Astrocyte (in vitro differentiated cells and primary cell): ENCODE measurements around the gene LITAF. TPM values are rescaled to one million over a fixed set of nuclear protein-coding genes. Genes with fewer than 3 reads are reported as not detected.

Experiments used
- DNase-seq: peaks from one replicate; pipeline ENCODE4 v3.0.0-alpha.2; 2010; ENCODE audit warnings: low read depth
- FAIRE-seq: peaks from 2 replicates; lab custom pipeline; 2011; peaks lifted over from hg19 to GRCh38; lab: Jason Lieb, UNC
- H2AFZ ChIP-seq: 2 replicates; pipeline ENCODE4 v1.6.0; 2012; ENCODE audit warnings: low read depth, low read length, inconsistent platforms
- H3K27ac ChIP-seq: 2 replicates; pipeline ENCODE4 v1.5.1; 2011; ENCODE audit warnings: low read depth, low read length, inconsistent platforms
- H3K27me3 ChIP-seq: 2 replicates; pipeline ENCODE4 v1.6.0; 2011; ENCODE audit warnings: low read length, inconsistent platforms; ENCODE audit not compliant: insufficient read depth
- H3K36me3 ChIP-seq: 2 replicates; pipeline ENCODE4 v1.5.1; 2011; ENCODE audit warnings: low read length, inconsistent platforms; ENCODE audit not compliant: insufficient read depth
- H3K4me1 ChIP-seq: 2 replicates; pipeline ENCODE4 v1.5.1; 2011; ENCODE audit warnings: low read length, inconsistent platforms; ENCODE audit not compliant: insufficient read depth
- H3K4me2 ChIP-seq: 2 replicates; pipeline ENCODE4 v1.6.0; 2012; ENCODE audit warnings: low read length, inconsistent platforms
- H3K4me3 ChIP-seq: 2 replicates; pipeline ENCODE4 v1.5.1; 2011; ENCODE audit warnings: low read depth, mild to moderate bottlenecking, low read length, inconsistent platforms; ENCODE audit not compliant: insufficient read depth
- H3K79me2 ChIP-seq: 2 replicates; pipeline ENCODE4 v1.6.0; 2012; ENCODE audit warnings: mild to moderate bottlenecking, low read length, inconsistent platforms; ENCODE audit not compliant: insufficient read depth
- H3K9ac ChIP-seq: 2 replicates; pipeline ENCODE4 v1.6.0; 2012; ENCODE audit warnings: mild to moderate bottlenecking, low read length, inconsistent platforms
- H3K9me3 ChIP-seq: 2 replicates; pipeline ENCODE4 v1.5.1; 2012; ENCODE audit warnings: low read depth, mild to moderate bottlenecking, low read length, inconsistent platforms; ENCODE audit not compliant: insufficient read depth
- H4K20me1 ChIP-seq: 2 replicates; pipeline ENCODE4 v1.6.0; 2012; ENCODE audit warnings: low read length, inconsistent platforms; ENCODE audit not compliant: insufficient read depth
- H3K27ac Mint-ChIP-seq: one replicate; pipeline ENCODE4 v1.8.0; 2021; ENCODE audit warnings: mild to moderate bottlenecking, mixed read lengths; ENCODE audit not compliant: unreplicated experiment
- H3K27me3 Mint-ChIP-seq: one replicate; pipeline ENCODE4 v1.8.0; 2021; ENCODE audit warnings: low read depth, mixed read lengths; ENCODE audit not compliant: unreplicated experiment
- H3K36me3 Mint-ChIP-seq: one replicate; pipeline ENCODE4 v1.8.0; 2021; ENCODE audit warnings: low read depth, mixed read lengths; ENCODE audit not compliant: unreplicated experiment
- H3K4me1 Mint-ChIP-seq: one replicate; pipeline ENCODE4 v1.8.0; 2021; ENCODE audit warnings: low read depth, mixed read lengths; ENCODE audit not compliant: unreplicated experiment
- H3K4me3 Mint-ChIP-seq: one replicate; pipeline ENCODE4 v1.8.0; 2021; ENCODE audit warnings: mild to moderate bottlenecking, moderate library complexity, mixed read lengths; ENCODE audit not compliant: unreplicated experiment
- H3K9me3 Mint-ChIP-seq: one replicate; pipeline ENCODE4 v1.8.0; 2021; ENCODE audit warnings: mild to moderate bottlenecking, mixed read lengths; ENCODE audit not compliant: unreplicated experiment
- CTCF ChIP-seq: IDR thresholded peaks from 2 replicates; pipeline ENCODE4 v1.5.1; 2011; ENCODE audit warnings: low read depth, mild to moderate bottlenecking, inconsistent platforms, low read length, moderate library complexity; ENCODE audit not compliant: insufficient read depth
- EZH2 ChIP-seq: IDR thresholded peaks from 2 replicates; pipeline ENCODE4 v1.6.1; 2012; ENCODE audit warnings: mild to moderate bottlenecking, low read length, inconsistent platforms; ENCODE audit not compliant: insufficient read depth
- total RNA-seq: library from RNA; stranded (reverse); gene quantifications from 2 replicates; pipeline ENCODE4 v1.2.1, GENCODE V29; 2021

Gene LITAF
- total RNA-seq, 1 donor from 2014 or later = 113 TPM

GRCh38 chr16:11498683-11499082 lies 88.0 kb downstream of the LITAF start:
- H3K27ac Mint-ChIP-seq = no peak overlapping the region
- H3K4me2 ChIP-seq = no peak overlapping the region
- H3K9me3 ChIP-seq = no peaks in the 10 kb centered on the region
- no peak overlapping the region for H3K27ac ChIP-seq
- no peaks in the 10 kb centered on the region for H3K27me3 ChIP-seq
- H4K20me1 ChIP-seq = no peaks in the 10 kb centered on the region
- no peaks in the 10 kb centered on the region for H3K79me2 ChIP-seq
- no peaks in the 10 kb centered on the region for H3K36me3 Mint-ChIP-seq
- no peak overlapping the region for H3K4me3 ChIP-seq
- no peak overlapping the region for H2AFZ ChIP-seq
- peaks cover 15% of the 10 kb centered on the region for H3K4me1 ChIP-seq
- H3K9ac ChIP-seq = no peak overlapping the region
- H3K4me1 Mint-ChIP-seq = peaks cover 9% of the 10 kb centered on the region
- peaks cover 3% of the 10 kb centered on the region for H3K27me3 Mint-ChIP-seq
- no peaks in the 10 kb centered on the region for H3K9me3 Mint-ChIP-seq
- FAIRE-seq = no peak
- H3K36me3 ChIP-seq = no peaks in the 10 kb centered on the region
- DNase-seq = no peak
- no peak overlapping the region for H3K4me3 Mint-ChIP-seq
- TF ChIP-seq CTCF (no peak), EZH2 (no peak)

DNA sequence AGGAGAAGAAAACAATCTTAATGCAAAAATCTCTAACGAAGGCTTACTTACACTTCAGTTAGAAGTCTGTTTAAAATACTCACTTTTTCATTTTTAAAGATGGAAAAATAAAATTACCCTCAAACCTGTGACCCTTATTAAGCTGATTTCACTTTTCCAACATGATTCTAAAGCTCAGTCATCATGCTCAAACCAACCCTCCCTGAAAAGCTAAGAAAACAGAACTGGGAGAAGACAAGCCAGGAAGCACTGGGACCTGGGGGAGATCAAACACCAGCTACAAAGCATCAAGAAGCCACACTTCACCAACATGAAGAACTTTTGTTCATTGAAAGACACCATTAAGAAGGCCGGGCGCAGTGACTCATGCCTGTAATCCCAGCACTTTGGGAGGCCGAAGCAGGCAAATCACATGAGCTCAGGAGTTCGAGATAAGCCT lies 88.8 kb downstream of the LITAF start:
- H3K4me3 Mint-ChIP-seq = no peak overlapping the region
- no peaks in the 10 kb centered on the region for H3K36me3 ChIP-seq
- no peaks in the 10 kb centered on the region for H3K9me3 Mint-ChIP-seq
- H3K9me3 ChIP-seq = no peaks in the 10 kb centered on the region
- no peaks in the 10 kb centered on the region for H3K79me2 ChIP-seq
- H3K27me3 Mint-ChIP-seq = peaks cover 3% of the 10 kb centered on the region
- no peaks in the 10 kb centered on the region for H3K36me3 Mint-ChIP-seq
- TF ChIP-seq EZH2 (no peak), CTCF (no peak)
- FAIRE-seq (no peak), DNase-seq (peak; percentile 54)
- no peak overlapping the region for H3K4me3 ChIP-seq
- no peaks in the 10 kb centered on the region for H4K20me1 ChIP-seq
- H3K9ac ChIP-seq = peak overlapping the region; percentile 61
- H3K27ac ChIP-seq = peak overlapping the region; percentile 81
- H2AFZ ChIP-seq = peak overlapping the region; percentile 63
- H3K27me3 ChIP-seq = no peaks in the 10 kb centered on the region
- H3K27ac Mint-ChIP-seq = peak overlapping the region; percentile 82
- H3K4me1 Mint-ChIP-seq = peaks cover 9% of the 10 kb centered on the region
- peaks cover 15% of the 10 kb centered on the region for H3K4me1 ChIP-seq
- H3K4me2 ChIP-seq = peak overlapping the region; percentile 71

Other genes with a start within 250 kb of the LITAF start
- gene RMI2, start 241.5 kb downstream of the LITAF start, total RNA-seq = 6.9 and 7.8 TPM in 2 replicates
- gene SNN, start 81.5 kb upstream of the LITAF start, total RNA-seq = 12.2 and 16.7 TPM in 2 replicates
- gene TXNDC11, start 155.9 kb upstream of the LITAF start, total RNA-seq = 29.0 and 34.9 TPM in 2 replicates
- 64.2 and 68.7 TPM in 2 replicates for gene ZC3H7A, start 210.3 kb upstream of the LITAF start, total RNA-seq